Measurements from ENCODE around the gene TENM4. TPM values are rescaled to one million over a fixed set of nuclear protein-coding genes. Genes with fewer than 3 reads are reported as not detected.

TENM4 gene
- polyA plus RNA-seq, 3 donors: 0.31 to 1.7 TPM; not detected in 1

DNA sequence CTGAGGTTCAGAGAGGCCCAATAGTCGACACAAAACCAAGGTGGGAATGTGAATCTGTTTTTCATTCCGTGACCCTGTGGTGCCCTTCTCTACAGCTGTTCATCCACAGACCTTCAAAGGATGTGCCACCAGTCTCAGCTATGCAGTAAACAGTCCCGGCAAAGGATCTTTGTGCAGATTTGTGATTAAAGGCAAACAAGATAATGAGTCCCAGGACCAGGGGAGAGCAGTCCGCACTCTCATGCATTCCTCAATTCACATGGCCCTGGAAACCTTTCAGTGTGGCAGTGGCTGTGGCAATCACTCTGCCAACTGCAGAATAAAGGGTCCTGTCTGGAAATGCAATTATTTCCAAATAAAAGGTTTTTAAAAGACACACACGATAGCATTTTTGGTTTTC, 418.6 kb downstream of the TENM4 start:
- no peaks in the 10 kb centered on the region for H3K9me3 ChIP-seq (replicated peaks in 1 of 2; ENCODE audit: control insufficient read depth in 1 of 2, insufficient read depth in 1 of 2, low read length in 2 of 2)
- H4K20me1 ChIP-seq (ENCODE audit: insufficient read depth, low read length): no peaks in the 10 kb centered on the region
- H3K27ac Mint-ChIP-seq: no peak overlapping the region
- peaks cover 0 to 6% of the 10 kb centered on the region in 2 donors for H3K4me1 ChIP-seq (ENCODE audit: control insufficient read depth in 1 of 2, insufficient read depth in 2 of 2, low read length in 2 of 2)
- no peak overlapping the region for H3K9ac ChIP-seq (ENCODE audit: insufficient read depth, low read length, poor library complexity, severe bottlenecking)
- no peak overlapping the region for H3K27ac ChIP-seq (ENCODE audit: low read depth in 1 of 2, low read length in 2 of 2)
- H3K4me2 ChIP-seq (replicated peaks; ENCODE audit: extremely low read depth, low read length, poor library complexity, severe bottlenecking): no peak overlapping the region
- no peaks in the 10 kb centered on the region for H3K36me3 ChIP-seq (replicated peaks in 1 of 2; ENCODE audit: control insufficient read depth in 1 of 2, insufficient read depth in 2 of 2, low read length in 2 of 2)
- peaks cover 6% of the 10 kb centered on the region for H3K4me1 Mint-ChIP-seq
- H3K36me3 Mint-ChIP-seq: no peaks in the 10 kb centered on the region
- no peak overlapping the region for H2AFZ ChIP-seq (ENCODE audit: insufficient read depth, low read depth, low read length, poor library complexity, severe bottlenecking)
- peak overlapping the region in 1 of 2 donors; percentile 11 for H3K4me3 Mint-ChIP-seq
- DNase-seq: no peak
- peaks cover 0 to 3% (median 0%) of the 10 kb centered on the region in 7 donors for H3K9me3 Mint-ChIP-seq
- H3K27me3 Mint-ChIP-seq (ENCODE audit: low read depth in 3 of 3): peaks cover 74 to 94% (median 82%) of the 10 kb centered on the region in 3 donors
- WGBS (ENCODE audit: insufficient coverage): no CpG with 5 or more reads among the region's 5 CpGs
- H3K79me2 ChIP-seq (ENCODE audit: insufficient read depth, low read length): no peaks in the 10 kb centered on the region
- intact Hi-C loops (cut with micrococcal nuclease): no loop called here
- TF ChIP-seq, protein P1, sequence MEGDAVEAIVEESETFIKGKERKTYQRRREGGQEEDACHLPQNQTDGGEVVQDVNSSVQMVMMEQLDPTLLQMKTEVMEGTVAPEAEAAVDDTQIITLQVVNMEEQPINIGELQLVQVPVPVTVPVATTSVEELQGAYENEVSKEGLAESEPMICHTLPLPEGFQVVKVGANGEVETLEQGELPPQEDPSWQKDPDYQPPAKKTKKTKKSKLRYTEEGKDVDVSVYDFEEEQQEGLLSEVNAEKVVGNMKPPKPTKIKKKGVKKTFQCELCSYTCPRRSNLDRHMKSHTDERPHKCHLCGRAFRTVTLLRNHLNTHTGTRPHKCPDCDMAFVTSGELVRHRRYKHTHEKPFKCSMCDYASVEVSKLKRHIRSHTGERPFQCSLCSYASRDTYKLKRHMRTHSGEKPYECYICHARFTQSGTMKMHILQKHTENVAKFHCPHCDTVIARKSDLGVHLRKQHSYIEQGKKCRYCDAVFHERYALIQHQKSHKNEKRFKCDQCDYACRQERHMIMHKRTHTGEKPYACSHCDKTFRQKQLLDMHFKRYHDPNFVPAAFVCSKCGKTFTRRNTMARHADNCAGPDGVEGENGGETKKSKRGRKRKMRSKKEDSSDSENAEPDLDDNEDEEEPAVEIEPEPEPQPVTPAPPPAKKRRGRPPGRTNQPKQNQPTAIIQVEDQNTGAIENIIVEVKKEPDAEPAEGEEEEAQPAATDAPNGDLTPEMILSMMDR (IDR thresholded peaks at IDR 0.05): no peak
- peaks cover 84 to 95% of the 10 kb centered on the region in 2 donors for H3K27me3 ChIP-seq (ENCODE audit: control insufficient read depth in 2 of 2, insufficient read depth in 2 of 2, low read length in 2 of 2)
- H3K4me3 ChIP-seq (replicated peaks in 1 of 3; ENCODE audit: low read depth in 2 of 3, low read length in 3 of 3): no peak overlapping the region

- no peak overlapping the region for H2AFZ ChIP-seq (ENCODE audit: insufficient read depth, low read depth, low read length, poor library complexity, severe bottlenecking)
- H3K4me1 ChIP-seq (ENCODE audit: control insufficient read depth in 1 of 2, insufficient read depth in 2 of 2, low read length in 2 of 2): no peaks in the 10 kb centered on the region
- intact Hi-C loops (cut with micrococcal nuclease): no loop called here
- no peak overlapping the region for H3K9ac ChIP-seq (ENCODE audit: insufficient read depth, low read length, poor library complexity, severe bottlenecking)
- no peaks in the 10 kb centered on the region for H3K9me3 ChIP-seq (replicated peaks in 1 of 2; ENCODE audit: control insufficient read depth in 1 of 2, insufficient read depth in 1 of 2, low read length in 2 of 2)
- H3K4me3 Mint-ChIP-seq: peak overlapping the region in 1 of 2 donors; percentile 13
- peaks cover 79 to 93% (median 80%) of the 10 kb centered on the region in 3 donors for H3K27me3 Mint-ChIP-seq (ENCODE audit: low read depth in 3 of 3)
- H3K4me3 ChIP-seq (replicated peaks in 1 of 3; ENCODE audit: low read depth in 2 of 3, low read length in 3 of 3): no peak overlapping the region
- no peak overlapping the region for H3K27ac Mint-ChIP-seq
- no peaks in the 10 kb centered on the region for H3K79me2 ChIP-seq (ENCODE audit: insufficient read depth, low read length)
- H3K9me3 Mint-ChIP-seq: peaks cover 0 to 3% (median 0%) of the 10 kb centered on the region in 7 donors
- TF ChIP-seq, protein P1 (IDR thresholded peaks at IDR 0.05): no peak
- H4K20me1 ChIP-seq (ENCODE audit: insufficient read depth, low read length): no peaks in the 10 kb centered on the region
- peaks cover 84 to 95% of the 10 kb centered on the region in 2 donors for H3K27me3 ChIP-seq (ENCODE audit: control insufficient read depth in 2 of 2, insufficient read depth in 2 of 2, low read length in 2 of 2)
- H3K36me3 ChIP-seq (replicated peaks in 1 of 2; ENCODE audit: control insufficient read depth in 1 of 2, insufficient read depth in 2 of 2, low read length in 2 of 2): no peaks in the 10 kb centered on the region
- H3K4me2 ChIP-seq (replicated peaks; ENCODE audit: extremely low read depth, low read length, poor library complexity, severe bottlenecking): no peak overlapping the region
- no peak for DNase-seq
- H3K27ac ChIP-seq (ENCODE audit: low read depth in 1 of 2, low read length in 2 of 2): no peak overlapping the region
- no peaks in the 10 kb centered on the region for H3K36me3 Mint-ChIP-seq
- WGBS (ENCODE audit: insufficient coverage): 100% methylated on average over 1 of the region's 1 CpG
- H3K4me1 Mint-ChIP-seq: peaks cover under 1% of the 10 kb centered on the region
Measured at GRCh38 chr11:79021601-79022000, 419.2 kb downstream of the TENM4 start.

Data from CD14-positive monocyte (primary cell).